Spleen (tissue), 11 donors: ENCODE results near the gene DUSP9. TPM values are rescaled to one million over a fixed set of nuclear protein-coding genes. Genes with fewer than 3 reads are reported as not detected.

Experiments used
- DNase-seq: peaks from one replicate; pipeline ENCODE4 v3.0.0-alpha.2; 2020
- H3K27ac ChIP-seq, 8 donors: fragments of 200-600 bp; sonication (generic) in 7 of 8; 1 replicate in 4 of 8; 2 replicates in 4 of 8; pipeline versions ENCODE4 v1.5.0 to v1.8.0; 2016 to 2021; ENCODE audit warnings: inconsistent platforms in 4 of 8, mild to moderate bottlenecking in 4 of 8, moderate library complexity in 1 of 8
- H3K27me3 ChIP-seq, 7 donors: fragments of 200-600 bp; sonication (generic) in 6 of 7; replicated peaks in 1 of 7; 1 replicate in 4 of 7; 2 replicates in 3 of 7; pipeline versions ENCODE4 v1.5.0 to v1.8.0; 2016 to 2021; ENCODE audit warnings: inconsistent platforms in 3 of 7, mild to moderate bottlenecking in 1 of 7
- H3K36me3 ChIP-seq, 6 donors: fragments of 200-600 bp; sonication (generic) in 5 of 6; 1 replicate in 4 of 6; 2 replicates in 2 of 6; pipeline versions ENCODE4 v1.5.0 to v1.8.0; 2016 to 2021; ENCODE audit warnings: inconsistent platforms in 2 of 6
- H3K4me1 ChIP-seq, 6 donors: fragments of 200-600 bp; sonication (generic) in 5 of 6; 1 replicate in 3 of 6; 2 replicates in 3 of 6; pipeline versions ENCODE4 v1.5.0 to v1.8.0; 2016 to 2021; ENCODE audit warnings: inconsistent platforms in 3 of 6
- H3K4me3 ChIP-seq, 8 donors: fragments of 200-600 bp; sonication (generic) in 7 of 8; 1 replicate in 4 of 8; 2 replicates in 4 of 8; pipeline versions ENCODE4 v1.5.0 to v1.8.0; 2016 to 2021; ENCODE audit warnings: inconsistent platforms in 4 of 8, mild to moderate bottlenecking in 4 of 8, moderate library complexity in 2 of 8
- H3K9me3 ChIP-seq, 8 donors: fragments of 200-600 bp; sonication (generic) in 7 of 8; 1 replicate in 4 of 8; 2 replicates in 4 of 8; pipeline versions ENCODE4 v1.5.0 to v1.8.0; 2016 to 2021; ENCODE audit warnings: inconsistent platforms in 4 of 8
- CTCF ChIP-seq, 11 experiments: fragments of 200-600 bp in 7 of 11; fragments of 450-650 bp in 4 of 11; sonication (generic) in 4 of 11; IDR thresholded peaks in 8 of 11; conservative IDR thresholded peaks in 3 of 11; 1 replicate in 7 of 11; 2 replicates in 4 of 11; pipeline versions ENCODE4 v1.4.0 to v1.8.0; 2016 to 2021; ENCODE audit warnings: antibody characterized with exemption in 11 of 11, inconsistent platforms in 4 of 11, mild to moderate bottlenecking in 1 of 11
- POLR2A ChIP-seq, 3 donors: fragments of 450-650 bp; IDR thresholded peaks; one replicate each; pipeline ENCODE4 v1.5.1; 2017; ENCODE audit warnings: antibody characterized with exemption in 3 of 3, mild to moderate bottlenecking in 1 of 3
- POLR2AphosphoS5 ChIP-seq, 3 donors: sonication (generic); formaldehyde crosslinking; IDR thresholded peaks; one replicate each; pipeline ENCODE4 v1.5.1; 2017; ENCODE audit warnings: antibody characterized with exemption in 3 of 3
- WGBS, 5 donors: extraction: QIAGEN DNeasy Blood & Tissue Kit in 3 of 5; methylation state at CpG; one replicate each; pipeline versions ENCODE4 v1.1.5 to v1.1.7; 2013 to 2018; 5-methylcytosine and 5-hydroxymethylcytosine counted together
- intact Hi-C: fragments of 100-400 bp; cut with DNase I; formaldehyde crosslinking; loops from one replicate; pipeline ENCODE4 v1.15.0; 2023; ENCODE audit warnings: low total_unique reads
- polyA plus RNA-seq, 3 donors: library from polyadenylated mRNA; stranded (reverse); fragments of 200-250 nt; gene quantifications; one replicate each; pipeline ENCODE4 v1.2.1, GENCODE V29; 2013
- total RNA-seq, 7 donors: library from RNA; depleted of rRNA in 3 of 7; stranded (reverse); fragments of >200 nt in 3 of 7; fragmentation: NEBNext Ultra II Directional in 4 of 7; extraction: Animal tissue kit (Norgen Biotek cat#: 25700) in 4 of 7; gene quantifications; one replicate each; pipeline versions ENCODE4 v1.1.0 to v1.2.1, GENCODE V29; 2016 to 2021
- donor health status: healthy with polysubstance abuse.
- donor health status: DM: no; HTN: no; CAD: no; lungs with moderate emphysema.
- donor health status: DM: no; HTN: no; CAD: no.
- donor health status: Bipolar disorder and iron deficiency.
- donor health status: healthy.
- donor health status: DM: no; HTN: no; CAD: no.
- donor health status: DM: yes; HTN: yes; CAD: no.

Gene DUSP9
- total and polyA plus RNA-seq, 10 donors: 0.09 to 0.17 TPM; not detected in 8

DNA sequence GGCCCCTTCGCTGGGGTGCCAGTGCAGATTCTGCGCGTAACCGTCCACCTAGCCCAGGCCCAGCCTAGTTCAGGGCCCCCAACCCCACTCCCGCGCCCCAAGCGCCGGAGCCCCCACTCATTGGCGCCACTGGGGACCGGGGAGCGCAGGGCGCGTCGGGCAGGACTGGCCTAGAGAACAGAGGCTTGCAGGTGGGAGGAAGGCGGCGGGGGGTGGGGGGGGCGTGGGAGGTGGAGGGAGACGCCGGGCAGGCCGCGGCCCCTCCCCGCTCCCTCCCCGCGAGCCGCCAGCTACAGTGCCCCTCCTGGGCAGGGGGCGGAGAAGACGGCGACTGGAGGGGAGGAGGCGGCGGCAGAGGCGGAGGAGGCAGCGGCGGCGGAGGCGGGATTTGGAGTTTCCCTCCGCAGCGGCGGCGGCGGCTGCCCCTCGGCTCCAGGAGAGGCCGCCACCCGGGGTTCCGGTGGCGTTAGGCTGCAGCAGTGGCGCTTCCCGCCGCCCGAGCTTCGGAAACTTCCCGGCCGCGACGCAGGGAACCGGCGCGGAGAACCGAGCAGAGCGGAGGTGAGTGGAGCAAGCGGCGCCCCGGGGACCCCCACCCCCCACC is 4.8 kb upstream of the DUSP9 start:
- Histone ChIP-seq H3K4me1 (peaks cover 4 to 42% (median 30%) of the 10 kb centered on the region in 6 donors), H3K36me3 (no peaks in the 10 kb centered on the region), H3K9me3 (no peaks in the 10 kb centered on the region), H3K27me3 (peaks cover 0 to 78% (median 56%) of the 10 kb centered on the region in 7 donors), H3K4me3 (peak overlapping the region in 6 of 8 donors; percentile 9 to 58 (median 24)), H3K27ac (no peak overlapping the region)
- intact Hi-C loops: no loop called here
- peak; percentile 69 for DNase-seq
- WGBS, 5 donors: 0 to 50% (median 16%) methylated on average over 19 to 57 of the region's 62 CpGs; no CpG with 5 or more reads in 1 of the 5 donors
- no peak for TF ChIP-seq POLR2AphosphoS5 (IDR thresholded peaks at IDR 0.05)
- no peak for TF ChIP-seq POLR2A (IDR thresholded peaks at IDR 0.05)
- no peak for TF ChIP-seq CTCF (IDR thresholded peaks at IDR 0.05 in 8 of 11, conservative IDR thresholded peaks at IDR 0.05 in 3 of 11)

GRCh38 chrX:153642655-153643430 is 4.2 kb upstream of the DUSP9 start:
- TF ChIP-seq CTCF (IDR thresholded peaks at IDR 0.05 in 8 of 11, conservative IDR thresholded peaks at IDR 0.05 in 3 of 11) (no peak), POLR2A (IDR thresholded peaks at IDR 0.05) (no peak), POLR2AphosphoS5 (IDR thresholded peaks at IDR 0.05) (no peak)
- intact Hi-C loops: no loop called here
- WGBS, 5 donors: 5 to 44% (median 9%) methylated on average over 23 to 48 of the region's 48 CpGs
- H3K9me3 ChIP-seq: no peaks in the 10 kb centered on the region
- no peaks in the 10 kb centered on the region for H3K36me3 ChIP-seq
- no peak overlapping the region for H3K27ac ChIP-seq
- peak; percentile 72 for DNase-seq
- H3K4me1 ChIP-seq: peaks cover 4 to 49% (median 35%) of the 10 kb centered on the region in 6 donors
- peak overlapping the region in 4 of 8 donors; percentile 17 to 58 (median 25) for H3K4me3 ChIP-seq
- peaks cover 0 to 85% (median 63%) of the 10 kb centered on the region in 7 donors for H3K27me3 ChIP-seq

DNA sequence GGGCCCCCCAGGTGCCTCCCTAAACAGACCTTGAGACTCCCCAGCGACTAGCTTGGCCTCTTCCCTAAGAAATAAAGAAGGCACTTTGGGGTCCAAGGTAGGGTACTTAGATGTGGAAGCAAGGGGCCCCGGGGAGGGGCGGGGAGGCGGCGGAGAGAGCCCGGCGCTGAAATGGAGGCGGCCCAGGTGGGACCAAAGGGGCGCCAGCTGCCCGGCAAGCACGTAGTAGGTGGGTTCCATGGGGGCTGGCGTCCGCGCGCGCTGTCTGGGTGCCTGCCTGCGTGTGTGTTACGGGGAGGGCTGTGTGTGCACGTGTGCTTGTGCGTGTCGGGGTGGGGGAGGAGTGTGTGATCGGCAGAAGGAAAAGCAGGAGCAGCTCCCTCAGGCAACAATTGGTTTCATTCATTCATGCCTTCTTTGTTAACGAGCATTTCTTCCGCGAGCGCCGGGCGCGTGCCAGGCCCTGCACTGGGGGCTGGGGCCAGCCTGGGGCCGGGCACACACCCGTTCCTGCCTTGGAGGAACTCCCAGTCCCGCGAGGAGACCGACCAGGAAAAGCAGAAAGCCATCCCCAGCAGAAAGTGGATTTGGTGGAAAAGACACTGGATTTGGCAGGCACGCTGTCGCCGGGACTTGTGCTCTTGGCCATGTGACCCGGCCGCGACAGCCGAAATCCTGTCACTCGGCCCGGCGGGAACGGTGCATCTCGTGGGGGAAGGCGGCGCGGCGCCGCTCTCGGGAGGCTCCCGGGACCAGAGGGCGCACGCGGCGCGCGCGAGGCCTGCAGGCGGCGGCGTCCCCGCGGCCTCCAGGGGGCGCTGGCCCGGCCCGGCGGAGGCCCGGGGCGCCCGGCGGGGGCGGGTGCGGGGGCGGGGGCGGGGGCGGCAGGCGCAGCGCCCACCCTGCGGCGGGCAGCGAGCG is 3.3 kb upstream of the DUSP9 start:
- DNase-seq: peak; percentile 66
- no peaks in the 10 kb centered on the region for H3K36me3 ChIP-seq
- TF ChIP-seq POLR2A (IDR thresholded peaks at IDR 0.05) (no peak), CTCF (IDR thresholded peaks at IDR 0.05 in 8 of 11, conservative IDR thresholded peaks at IDR 0.05 in 3 of 11) (peak in 1 of 11 experiments; percentile 11)
- H3K4me1 ChIP-seq: peaks cover 4 to 50% (median 35%) of the 10 kb centered on the region in 6 donors
- WGBS, 5 donors: 2 to 43% (median 15%) methylated on average over 39 to 76 of the region's 84 CpGs; no CpG with 5 or more reads in 1 of the 5 donors
- no peak overlapping the region for H3K27ac ChIP-seq
- peaks cover 0 to 93% (median 72%) of the 10 kb centered on the region in 7 donors for H3K27me3 ChIP-seq
- no peaks in the 10 kb centered on the region for H3K9me3 ChIP-seq
- H3K4me3 ChIP-seq: peak overlapping the region in 1 of 8 donors; percentile 44
- intact Hi-C loops: no loop called here
